Hepatocyte (in vitro differentiated cells): ENCODE data around the gene SDF2.

Source experiments
- EZH2 ChIP-seq: fragments of 200-600 bp; sonication (generic); IDR thresholded peaks from 2 replicates; pipeline ENCODE4 v1.6.1; 2016; ENCODE audit warnings: antibody characterized with exemption, mild to moderate bottlenecking, borderline replicate concordance
- TF ChIP-seq, protein P1 (sequence below): fragments of 200-600 bp; sonication (generic); IDR thresholded peaks from 2 replicates; pipeline ENCODE4 v1.5.1; 2016; ENCODE audit warnings: antibody characterized with exemption, mild to moderate bottlenecking; ENCODE audit not compliant: poor library complexity

DNA sequence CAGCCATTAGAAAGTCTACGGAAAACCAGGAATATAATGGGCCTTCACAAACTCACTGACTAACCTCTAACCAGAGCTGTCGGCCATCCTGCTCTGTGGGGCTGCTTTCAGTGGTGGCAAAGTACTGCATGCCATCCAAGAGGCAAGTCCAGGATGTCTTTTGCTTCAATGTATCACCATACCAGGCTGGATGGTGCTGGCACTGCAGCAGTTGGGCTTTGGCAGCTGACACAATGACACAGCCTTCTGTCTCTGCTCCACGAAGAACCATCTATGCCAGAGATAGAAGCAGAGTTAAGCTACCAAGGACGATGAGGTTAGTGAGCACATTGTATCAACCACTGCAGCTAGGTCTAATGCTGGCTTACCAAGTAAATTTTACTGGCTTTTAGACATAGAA lies 38.0 kb downstream of the SDF2 start:
- TF ChIP-seq EZH2 = no peak
- TF ChIP-seq, protein P1, sequence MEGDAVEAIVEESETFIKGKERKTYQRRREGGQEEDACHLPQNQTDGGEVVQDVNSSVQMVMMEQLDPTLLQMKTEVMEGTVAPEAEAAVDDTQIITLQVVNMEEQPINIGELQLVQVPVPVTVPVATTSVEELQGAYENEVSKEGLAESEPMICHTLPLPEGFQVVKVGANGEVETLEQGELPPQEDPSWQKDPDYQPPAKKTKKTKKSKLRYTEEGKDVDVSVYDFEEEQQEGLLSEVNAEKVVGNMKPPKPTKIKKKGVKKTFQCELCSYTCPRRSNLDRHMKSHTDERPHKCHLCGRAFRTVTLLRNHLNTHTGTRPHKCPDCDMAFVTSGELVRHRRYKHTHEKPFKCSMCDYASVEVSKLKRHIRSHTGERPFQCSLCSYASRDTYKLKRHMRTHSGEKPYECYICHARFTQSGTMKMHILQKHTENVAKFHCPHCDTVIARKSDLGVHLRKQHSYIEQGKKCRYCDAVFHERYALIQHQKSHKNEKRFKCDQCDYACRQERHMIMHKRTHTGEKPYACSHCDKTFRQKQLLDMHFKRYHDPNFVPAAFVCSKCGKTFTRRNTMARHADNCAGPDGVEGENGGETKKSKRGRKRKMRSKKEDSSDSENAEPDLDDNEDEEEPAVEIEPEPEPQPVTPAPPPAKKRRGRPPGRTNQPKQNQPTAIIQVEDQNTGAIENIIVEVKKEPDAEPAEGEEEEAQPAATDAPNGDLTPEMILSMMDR = no peak
